HuH-7.5 (cell line): ENCODE data around the gene SFXN5.

Experiments
- DNase-seq: peaks from one replicate; pipeline ENCODE4 v3.0.0; 2011; ENCODE audit warnings: low spot score

SFXN5 gene

GRCh38 chr2:73020657-73021370, 50.7 kb downstream of the SFXN5 start:
- peak; percentile 46 for DNase-seq

GRCh38 chr2:73020306-73020656, 51.2 kb downstream of the SFXN5 start:
- no peak for DNase-seq

- DNase-seq = no peak
Observed at GRCh38 chr2:73018188-73018825, 53.2 kb downstream of the SFXN5 start.

- DNase-seq = no peak
Observed at GRCh38 chr2:73013936-73014335, 57.6 kb downstream of the SFXN5 start.

- no peak for DNase-seq
Observed at GRCh38 chr2:73009177-73009839, 62.2 kb downstream of the SFXN5 start.

- DNase-seq = no peak
Observed at GRCh38 chr2:73008766-73009135, 62.8 kb downstream of the SFXN5 start.

- DNase-seq = no peak
Observed at GRCh38 chr2:73007991-73008765, 63.3 kb downstream of the SFXN5 start.

- no peak for DNase-seq
Observed at GRCh38 chr2:73006969-73007710, 64.4 kb downstream of the SFXN5 start.

GRCh38 chr2:73004889-73005596, 66.5 kb downstream of the SFXN5 start:
- DNase-seq = no peak

GRCh38 chr2:73004466-73004865, 67.0 kb downstream of the SFXN5 start:
- no peak for DNase-seq

GRCh38 chr2:73003027-73003426, 68.5 kb downstream of the SFXN5 start:
- no peak for DNase-seq

GRCh38 chr2:73000808-73001570, 70.5 kb downstream of the SFXN5 start:
- DNase-seq = peak; percentile 37

GRCh38 chr2:72999729-73000725, 71.5 kb downstream of the SFXN5 start:
- DNase-seq = no peak

GRCh38 chr2:72998724-72999123, 72.8 kb downstream of the SFXN5 start:
- no peak for DNase-seq

- DNase-seq = no peak
Observed at GRCh38 chr2:72998234-72998651, 73.3 kb downstream of the SFXN5 start.

- DNase-seq = no peak
Observed at GRCh38 chr2:72996117-72996502, 75.4 kb downstream of the SFXN5 start.

GRCh38 chr2:72995430-72996116, 75.9 kb downstream of the SFXN5 start:
- no peak for DNase-seq

- DNase-seq = no peak
Observed at GRCh38 chr2:72994991-72995380, 76.5 kb downstream of the SFXN5 start.
